ENCODE data around the gene MTHFD2.
A peak's percentile ranks its signal among the peaks of the same experiment; 100 is the strongest.

The MTHFD2 gene

GRCh38 chr2:74191596-74192380, 6.6 kb upstream of the MTHFD2 start:
- ChIA-PET CTCF (interaction anchor here (0.8 kb wide), 1 partner anchor 30 kb away, joined by 3 read pairs; no protein-coding TSS in a partner anchor), POLR2A (ENCODE audit: low non-redundant PET) (interaction anchor here (1.3 kb wide), 1 partner anchor 13 kb away, joined by 3 read pairs; the partner anchor contains the start of gene MOB1A)
- no peak for TF ChIP-seq CTCF (conservative IDR thresholded peaks at IDR 0.05; ENCODE audit: low read depth)
- no peak overlapping the region for H3K27ac ChIP-seq
- DNase-seq (ENCODE audit: low spot score), result no peak

- ChIA-PET CTCF (no interaction called here), POLR2A (ENCODE audit: low non-redundant PET) (no interaction called here)
- no peak overlapping the region for H3K27ac ChIP-seq
- no peak for DNase-seq (ENCODE audit: low spot score)
- no peak for TF ChIP-seq CTCF (conservative IDR thresholded peaks at IDR 0.05; ENCODE audit: low read depth)
Observed at GRCh38 chr2:74194799-74195198, 3.6 kb upstream of the MTHFD2 start.

GRCh38 chr2:74197049-74197448, 1.4 kb upstream of the MTHFD2 start:
- CTCF ChIA-PET, result no interaction called here
- POLR2A ChIA-PET (ENCODE audit: low non-redundant PET), result interaction anchor here (0.7 kb wide), 1 partner anchor 8 kb away, joined by 3 read pairs; no protein-coding TSS in a partner anchor
- TF ChIP-seq CTCF (conservative IDR thresholded peaks at IDR 0.05; ENCODE audit: low read depth), result no peak
- no peak overlapping the region for H3K27ac ChIP-seq
- no peak for DNase-seq (ENCODE audit: low spot score)

- no peak for DNase-seq (ENCODE audit: low spot score)
- CTCF ChIA-PET, result interaction anchor here (0.6 to 1.5 kb wide), 4 partner anchors 9 to 27 kb away, joined by 3 to 5 read pairs (median 4); no protein-coding TSS in a partner anchor
- POLR2A ChIA-PET (ENCODE audit: low non-redundant PET), result interaction anchor here (0.6 to 2.1 kb wide), 2 partner anchors 10 to 340 kb away, joined by 3 to 10 read pairs; no protein-coding TSS in a partner anchor
- TF ChIP-seq CTCF (conservative IDR thresholded peaks at IDR 0.05; ENCODE audit: low read depth), result no peak
- H3K27ac ChIP-seq, result peak overlapping the region; percentile 98
Observed at GRCh38 chr2:74198023-74198460, 373 bp upstream of the MTHFD2 start.

- 0 out of 2 replicates have a peak, but pooled peaks have one; percentile 46 for TF ChIP-seq CTCF (conservative IDR thresholded peaks at IDR 0.05; ENCODE audit: low read depth)
- peak overlapping the region; percentile 98 for H3K27ac ChIP-seq
- POLR2A ChIA-PET (ENCODE audit: low non-redundant PET), result interaction anchor here (0.6 to 2.1 kb wide), 3 partner anchors 11 to 48 kb away, joined by 4 to 10 read pairs (median 5); no protein-coding TSS in a partner anchor
- no peak for DNase-seq (ENCODE audit: low spot score)
- CTCF ChIA-PET, result interaction anchor here (0.6 to 1.5 kb wide), 6 partner anchors 11 to 345 kb away, joined by 3 to 7 read pairs (median 4); partner anchors contain the start of gene MOB1A
Observed at GRCh38 chr2:74199275-74199701, 873 bp downstream of the MTHFD2 start.

GRCh38 chr2:74199871-74200305, 1.5 kb downstream of the MTHFD2 start:
- TF ChIP-seq CTCF (conservative IDR thresholded peaks at IDR 0.05; ENCODE audit: low read depth), result no peak
- DNase-seq (ENCODE audit: low spot score), result no peak
- POLR2A ChIA-PET (ENCODE audit: low non-redundant PET), result interaction anchor here (0.6 to 2.1 kb wide), 4 partner anchors 12 to 48 kb away, joined by 3 to 10 read pairs (median 4); partner anchors contain the start of gene MOB1A
- CTCF ChIA-PET, result interaction anchor here (0.6 to 1.2 kb wide), 3 partner anchors 22 to 346 kb away, joined by 3 to 7 read pairs (median 5); partner anchors contain the start of gene MOB1A
- peak overlapping the region; percentile 98 for H3K27ac ChIP-seq
